Adipocyte (in vitro differentiated cells): ENCODE data around the gene B3GAT1.
"Not testable (repeated sequence)": the region's sequence is repeated elsewhere in the genome, so short reads cannot be mapped to it uniquely, and the experiment has no call there.

Experiments used
- DNase-seq: peaks from one replicate; pipeline ENCODE4 v3.0.0-alpha.2; 2015; ENCODE audit warnings: low read depth
- H3K27me3 ChIP-seq: replicated peaks from 2 replicates; pipeline ENCODE4 v1.7.0; 2013; ENCODE audit warnings: mild to moderate bottlenecking, low read length, moderate library complexity; ENCODE audit not compliant: control insufficient read depth, insufficient read depth
- H3K36me3 ChIP-seq: 2 replicates; pipeline ENCODE4 v1.7.0; 2013; ENCODE audit warnings: low read length, mild to moderate bottlenecking, moderate library complexity; ENCODE audit not compliant: control insufficient read depth, insufficient read depth, severe bottlenecking
- H3K4me1 ChIP-seq: 2 replicates; pipeline ENCODE4 v1.7.0; 2013; ENCODE audit warnings: mild to moderate bottlenecking, low read length, moderate library complexity; ENCODE audit not compliant: control insufficient read depth, insufficient read depth
- H3K4me3 ChIP-seq: 2 replicates; pipeline ENCODE4 v1.7.0; 2013; ENCODE audit warnings: mild to moderate bottlenecking, low read length, moderate library complexity
- H3K9ac ChIP-seq: 2 replicates; pipeline ENCODE4 v1.7.0; 2013; ENCODE audit warnings: mild to moderate bottlenecking, low read length, moderate library complexity
- H3K9me3 ChIP-seq: 2 replicates; pipeline ENCODE4 v1.7.0; 2013; ENCODE audit warnings: mild to moderate bottlenecking, low read length, moderate library complexity; ENCODE audit not compliant: control insufficient read depth

Gene B3GAT1

DNA sequence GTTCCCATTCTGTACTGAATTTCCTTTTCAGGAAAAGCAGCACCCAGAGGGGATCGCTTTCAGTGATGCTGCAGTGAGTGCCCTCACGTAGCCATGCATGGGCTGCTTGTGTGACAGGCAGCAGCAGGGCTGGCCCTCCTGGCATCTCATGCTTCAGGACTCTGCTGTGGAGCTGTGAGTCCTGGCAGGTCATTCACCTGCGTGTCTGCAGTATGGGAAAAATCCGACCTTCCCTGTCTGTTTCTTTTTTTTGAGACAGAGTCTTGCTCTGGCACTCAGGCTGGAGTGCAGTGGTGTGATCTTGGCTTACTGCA lies 66.8 kb downstream of the B3GAT1 start:
- Histone ChIP-seq H3K4me1 (no peaks in the 10 kb centered on the region), H3K4me3 (no peak overlapping the region), H3K9me3 (no peaks in the 10 kb centered on the region), H3K27me3 (peaks cover 13% of the 10 kb centered on the region), H3K36me3 (no peaks in the 10 kb centered on the region), H3K9ac (no peak overlapping the region)
- no peak for DNase-seq

DNA sequence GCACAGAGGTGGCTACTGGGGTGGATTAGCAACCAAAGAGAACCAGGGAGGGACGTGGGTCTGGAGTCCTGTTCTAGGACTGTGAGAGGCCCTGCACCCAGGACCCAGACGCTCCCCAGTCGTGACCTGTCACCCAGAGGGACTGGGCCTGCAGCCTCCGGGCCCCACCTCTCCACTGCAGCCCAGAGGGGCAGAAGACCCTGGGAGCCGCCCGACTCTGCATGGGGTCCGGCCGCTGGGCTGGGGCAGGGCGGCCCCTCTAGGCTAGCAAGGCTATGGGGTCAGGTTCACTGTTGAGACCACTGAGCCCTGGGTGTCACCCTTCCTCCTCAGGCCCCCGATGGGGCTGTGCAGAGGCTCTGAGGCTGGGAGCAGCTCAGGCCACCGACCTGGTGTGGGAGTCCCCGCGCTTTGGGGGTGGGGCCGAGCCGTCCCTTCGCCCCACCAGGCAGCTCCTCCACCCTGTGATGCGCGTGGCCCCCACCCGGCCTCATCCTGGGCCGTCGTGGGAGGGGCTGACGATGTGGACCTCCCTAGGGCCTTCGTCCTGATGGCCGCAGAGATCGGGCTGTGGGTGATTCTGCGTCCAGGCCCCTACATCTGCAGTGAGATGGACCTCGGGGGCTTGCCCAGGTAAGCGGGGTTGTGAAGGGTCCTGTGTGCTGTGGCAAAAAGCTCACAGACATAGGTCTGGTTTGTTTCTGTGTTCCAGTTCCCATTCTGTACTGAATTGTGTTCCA lies 67.4 kb downstream of the B3GAT1 start:
- DNase-seq, H3K36me3 ChIP-seq, H3K9ac ChIP-seq, H3K4me1 ChIP-seq, H3K9me3 ChIP-seq, H3K4me3 ChIP-seq: not testable (repeated sequence)
- H3K27me3 ChIP-seq: peaks cover 14% of the 10 kb centered on the region

DNA sequence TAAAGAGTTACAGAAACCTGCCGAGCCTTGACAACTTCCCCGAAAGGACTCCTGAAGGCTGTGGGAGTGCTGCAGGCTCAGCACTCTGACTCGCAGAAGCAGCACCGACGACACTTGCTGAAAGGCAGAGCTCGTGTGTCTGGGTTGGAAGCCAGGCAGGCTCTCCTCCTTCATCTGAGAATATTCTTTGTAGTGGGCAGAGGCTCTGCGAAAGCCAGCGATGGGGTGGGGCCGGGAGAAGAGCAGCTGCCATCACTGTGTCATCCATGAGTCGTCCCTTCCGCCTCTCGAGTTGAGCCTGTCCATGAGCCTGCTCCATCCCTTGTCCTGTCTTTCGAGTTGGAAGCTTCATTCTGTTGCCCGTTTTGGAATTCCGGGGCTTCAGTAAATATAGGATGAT lies 68.4 kb downstream of the B3GAT1 start:
- Histone ChIP-seq H3K4me1 (no peaks in the 10 kb centered on the region), H3K27me3 (peaks cover 14% of the 10 kb centered on the region), H3K9me3 (no peaks in the 10 kb centered on the region), H3K4me3 (no peak overlapping the region), H3K9ac (no peak overlapping the region), H3K36me3 (no peaks in the 10 kb centered on the region)
- DNase-seq: no peak

DNA sequence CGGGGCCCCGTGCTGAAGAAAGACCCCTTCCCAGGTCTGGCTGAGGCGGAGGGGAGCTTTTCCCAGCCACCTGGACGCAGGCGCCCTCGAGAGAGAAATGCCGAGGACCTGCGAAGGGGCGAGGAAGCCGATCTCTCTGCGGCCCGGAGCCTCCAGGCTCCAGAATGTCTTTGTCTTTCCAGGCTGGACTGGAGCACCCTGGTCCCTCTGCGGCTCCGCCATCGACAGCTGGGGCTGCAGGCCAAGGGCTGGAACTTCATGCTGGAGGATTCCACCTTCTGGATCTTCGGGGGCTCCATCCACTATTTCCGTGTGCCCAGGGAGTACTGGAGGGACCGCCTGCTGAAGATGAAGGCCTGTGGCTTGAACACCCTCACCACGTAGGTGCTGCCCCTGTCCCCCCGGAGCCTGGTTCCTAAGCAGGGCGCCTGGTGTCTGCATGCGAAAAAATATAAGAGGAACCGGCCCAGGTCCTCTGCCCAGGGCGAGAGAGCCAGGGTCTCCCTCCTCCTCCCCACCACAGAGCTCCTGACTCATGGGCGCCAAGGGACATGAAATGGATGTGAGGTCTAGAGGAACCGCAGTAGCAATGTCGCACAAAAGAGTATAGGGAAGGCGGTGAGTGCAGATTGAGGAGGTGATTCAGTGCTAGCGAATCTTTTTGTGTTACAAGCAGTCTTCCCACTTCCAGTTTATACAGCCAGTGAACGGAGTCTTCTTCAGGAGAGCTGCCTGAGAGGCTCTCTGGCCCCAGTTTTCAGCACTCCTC lies 69.3 kb downstream of the B3GAT1 start:
- H3K4me1 ChIP-seq: no peaks in the 10 kb centered on the region
- H3K4me3 ChIP-seq: no peak overlapping the region
- no peak overlapping the region for H3K9ac ChIP-seq
- DNase-seq: no peak
- no peaks in the 10 kb centered on the region for H3K36me3 ChIP-seq
- H3K27me3 ChIP-seq: peaks cover 13% of the 10 kb centered on the region
- no peaks in the 10 kb centered on the region for H3K9me3 ChIP-seq

GRCh38 chr11:134341805-134342571 lies 70.1 kb downstream of the B3GAT1 start:
- Histone ChIP-seq H3K27me3 (peaks cover 7% of the 10 kb centered on the region), H3K4me3 (no peak overlapping the region), H3K4me1 (no peaks in the 10 kb centered on the region), H3K9me3 (no peaks in the 10 kb centered on the region), H3K36me3 (no peaks in the 10 kb centered on the region), H3K9ac (no peak overlapping the region)
- no peak for DNase-seq

DNA sequence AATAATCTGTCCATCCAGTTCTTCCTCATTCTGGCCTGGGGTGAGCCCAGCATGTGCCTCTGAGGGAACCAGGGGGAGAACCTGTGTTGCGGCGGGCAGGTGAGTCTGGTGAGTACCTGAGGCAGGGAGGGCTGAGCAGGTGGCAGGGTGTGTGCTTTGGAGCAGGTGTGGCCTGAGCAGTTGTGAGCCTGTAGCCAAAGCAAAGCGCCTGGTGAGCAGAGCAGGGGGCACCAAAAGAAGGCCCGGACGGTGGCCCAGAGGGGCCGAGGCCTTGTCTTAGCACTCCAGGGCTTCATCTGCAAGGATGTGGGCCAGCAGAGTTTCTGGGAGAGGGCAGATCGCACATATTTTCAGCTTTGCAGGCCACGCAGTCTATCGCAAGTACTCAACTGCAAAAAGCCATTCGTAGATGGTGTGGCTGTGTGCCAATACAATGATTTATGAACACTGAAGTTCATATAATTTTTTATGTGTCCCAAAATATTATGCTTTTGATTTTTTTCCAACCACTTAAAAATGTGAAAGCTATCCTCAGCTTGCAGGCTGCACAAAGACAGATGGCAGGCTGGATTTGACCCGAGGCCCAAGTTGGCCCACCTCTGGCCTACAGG lies 71.6 kb downstream of the B3GAT1 start:
- Histone ChIP-seq H3K9ac (no peak overlapping the region), H3K4me1 (no peaks in the 10 kb centered on the region), H3K4me3 (no peak overlapping the region), H3K27me3 (peaks cover 7% of the 10 kb centered on the region), H3K36me3 (no peaks in the 10 kb centered on the region), H3K9me3 (no peaks in the 10 kb centered on the region)
- no peak for DNase-seq

DNA sequence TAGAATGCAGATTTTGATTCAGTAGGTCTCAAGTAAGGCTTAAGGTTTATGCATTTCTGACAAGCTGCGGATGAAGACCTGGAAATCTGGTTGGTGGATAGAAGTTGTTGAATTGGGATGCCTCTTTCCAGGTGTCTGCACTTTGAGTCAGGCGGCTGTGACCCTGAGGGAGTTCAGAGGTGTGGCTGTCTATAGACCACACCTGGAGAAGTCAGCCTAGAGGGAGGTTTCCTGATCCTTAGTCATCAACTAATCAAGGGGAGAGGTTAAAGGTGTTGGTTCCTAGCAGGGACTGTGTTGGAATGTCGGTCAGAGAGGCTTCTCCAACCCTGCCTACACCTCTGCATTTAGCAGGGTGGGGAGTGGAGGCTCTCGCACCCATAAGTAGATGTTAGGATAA lies 72.3 kb downstream of the B3GAT1 start:
- H3K4me3 ChIP-seq: no peak overlapping the region
- H3K36me3 ChIP-seq: no peaks in the 10 kb centered on the region
- no peaks in the 10 kb centered on the region for H3K9me3 ChIP-seq
- no peak overlapping the region for H3K9ac ChIP-seq
- no peaks in the 10 kb centered on the region for H3K4me1 ChIP-seq
- DNase-seq: no peak
- H3K27me3 ChIP-seq: peaks cover 7% of the 10 kb centered on the region

DNA sequence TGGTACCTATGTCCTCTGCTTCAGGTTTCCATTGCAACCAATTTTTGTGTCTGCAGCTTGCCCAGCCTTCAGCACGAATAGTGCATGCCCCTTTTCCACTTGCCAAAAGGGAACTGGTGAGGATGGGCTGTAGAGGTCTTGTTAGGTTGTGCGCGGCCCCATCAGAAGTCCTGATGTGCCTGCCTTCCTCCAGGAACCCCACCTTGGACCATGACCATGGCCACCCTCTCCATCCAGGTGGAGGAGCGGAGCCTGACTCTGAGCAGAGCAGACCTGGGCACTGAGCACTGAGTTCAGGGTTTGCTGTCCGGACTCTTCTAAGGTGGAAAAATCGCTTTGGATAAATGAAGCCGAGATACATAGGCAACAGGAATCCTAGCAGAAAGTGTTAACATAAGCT lies 73.4 kb downstream of the B3GAT1 start:
- Histone ChIP-seq H3K4me1 (no peaks in the 10 kb centered on the region), H3K36me3 (no peaks in the 10 kb centered on the region), H3K9me3 (no peaks in the 10 kb centered on the region), H3K27me3 (peaks cover 8% of the 10 kb centered on the region), H3K4me3 (no peak overlapping the region), H3K9ac (no peak overlapping the region)
- DNase-seq: no peak

GRCh38 chr11:134338068-134338467 lies 74.0 kb downstream of the B3GAT1 start:
- no peaks in the 10 kb centered on the region for H3K9me3 ChIP-seq
- no peaks in the 10 kb centered on the region for H3K36me3 ChIP-seq
- no peak overlapping the region for H3K4me3 ChIP-seq
- no peaks in the 10 kb centered on the region for H3K4me1 ChIP-seq
- H3K9ac ChIP-seq: no peak overlapping the region
- peaks cover 10% of the 10 kb centered on the region for H3K27me3 ChIP-seq
- DNase-seq: no peak

GRCh38 chr11:134337051-134337450 lies 75.0 kb downstream of the B3GAT1 start:
- Histone ChIP-seq H3K9me3 (no peaks in the 10 kb centered on the region), H3K4me1 (no peaks in the 10 kb centered on the region), H3K36me3 (no peaks in the 10 kb centered on the region), H3K4me3 (no peak overlapping the region), H3K9ac (no peak overlapping the region), H3K27me3 (peaks cover 15% of the 10 kb centered on the region)
- DNase-seq: no peak
